ENCODE data around the gene PTPN22.

Gene PTPN22

GRCh38 chr1:113808450-113809195 is 62.9 kb downstream of the PTPN22 start:
- Histone ChIP-seq H3K9me2 (replicated peaks; ENCODE audit: insufficient read depth, low read length) (no peaks in the 10 kb centered on the region), H3K4me2 (ENCODE audit: low read depth, low read length, poor library complexity, severe bottlenecking) (peak overlapping the region; percentile 99), H4K20me1 (ENCODE audit: low read depth, low read length) (no peaks in the 10 kb centered on the region; the same call in 1 of the 2 replicates), H2AFZ (ENCODE audit: low read depth, low read length, severe bottlenecking) (no peak overlapping the region), H3K27ac (ENCODE audit: low read depth, low read length) (no peak overlapping the region), H3K79me2 (ENCODE audit: insufficient read depth, low read length) (peaks cover 80% of the 10 kb centered on the region), H3K9ac (ENCODE audit: low read length) (peak overlapping the region; percentile 1; the same call in 1 of the 2 replicates), H3K9me3 (ENCODE audit: insufficient read depth, low read length) (no peaks in the 10 kb centered on the region), H3K36me3 (ENCODE audit: low read length) (no peaks in the 10 kb centered on the region), H3F3A (ENCODE audit: insufficient read depth) (peaks cover 12% of the 10 kb centered on the region), H3K4me3 (ENCODE audit: insufficient read depth, low read length, poor library complexity, severe bottlenecking) (no peak overlapping the region), H3K27me3 (ENCODE audit: low read length) (no peaks in the 10 kb centered on the region)
- no peak for TF ChIP-seq CTCF (IDR thresholded peaks at IDR 0.05; ENCODE audit: insufficient read depth, low read length, poor library complexity, severe bottlenecking)
- TF ChIP-seq EZH2phosphoT487 (conservative IDR thresholded peaks at IDR 0.05; ENCODE audit: low read length) = no peak

GRCh38 chr1:113805639-113806038 is 65.9 kb downstream of the PTPN22 start:
- Histone ChIP-seq H3K79me2 (ENCODE audit: insufficient read depth, low read length) (peaks cover 96% of the 10 kb centered on the region), H3F3A (ENCODE audit: insufficient read depth) (no peaks in the 10 kb centered on the region), H2AFZ (ENCODE audit: low read depth, low read length, severe bottlenecking) (no peak overlapping the region), H3K4me3 (ENCODE audit: insufficient read depth, low read length, poor library complexity, severe bottlenecking) (no peak overlapping the region), H3K27me3 (ENCODE audit: low read length) (no peaks in the 10 kb centered on the region), H3K9me3 (ENCODE audit: insufficient read depth, low read length) (no peaks in the 10 kb centered on the region), H3K9me2 (replicated peaks; ENCODE audit: insufficient read depth, low read length) (no peaks in the 10 kb centered on the region), H3K27ac (ENCODE audit: low read depth, low read length) (no peak overlapping the region), H3K9ac (ENCODE audit: low read length) (no peak overlapping the region), H4K20me1 (ENCODE audit: low read depth, low read length) (no peaks in the 10 kb centered on the region; the same call in none of the 2 replicates), H3K36me3 (ENCODE audit: low read length) (no peaks in the 10 kb centered on the region), H3K4me2 (ENCODE audit: low read depth, low read length, poor library complexity, severe bottlenecking) (no peak overlapping the region)
- no peak for TF ChIP-seq EZH2phosphoT487 (conservative IDR thresholded peaks at IDR 0.05; ENCODE audit: low read length)
- TF ChIP-seq CTCF (IDR thresholded peaks at IDR 0.05; ENCODE audit: insufficient read depth, low read length, poor library complexity, severe bottlenecking) = no peak

- H4K20me1 ChIP-seq (ENCODE audit: low read depth, low read length) = peaks cover 2% of the 10 kb centered on the region
- no peaks in the 10 kb centered on the region for H3F3A ChIP-seq (ENCODE audit: insufficient read depth)
- no peak overlapping the region for H2AFZ ChIP-seq (ENCODE audit: low read depth, low read length, severe bottlenecking)
- no peaks in the 10 kb centered on the region for H3K9me3 ChIP-seq (ENCODE audit: insufficient read depth, low read length)
- no peak overlapping the region for H3K27ac ChIP-seq (ENCODE audit: low read depth, low read length)
- no peaks in the 10 kb centered on the region for H3K36me3 ChIP-seq (ENCODE audit: low read length)
- H3K4me2 ChIP-seq (ENCODE audit: low read depth, low read length, poor library complexity, severe bottlenecking) = no peak overlapping the region
- H3K79me2 ChIP-seq (ENCODE audit: insufficient read depth, low read length) = peaks cover 96% of the 10 kb centered on the region
- no peaks in the 10 kb centered on the region for H3K9me2 ChIP-seq (replicated peaks; ENCODE audit: insufficient read depth, low read length)
- H3K27me3 ChIP-seq (ENCODE audit: low read length) = no peaks in the 10 kb centered on the region
- TF ChIP-seq EZH2phosphoT487 (conservative IDR thresholded peaks at IDR 0.05; ENCODE audit: low read length) (no peak), CTCF (IDR thresholded peaks at IDR 0.05; ENCODE audit: insufficient read depth, low read length, poor library complexity, severe bottlenecking) (no peak)
- no peak overlapping the region for H3K9ac ChIP-seq (ENCODE audit: low read length)
- no peak overlapping the region for H3K4me3 ChIP-seq (ENCODE audit: insufficient read depth, low read length, poor library complexity, severe bottlenecking)
Observed at GRCh38 chr1:113805256-113805531, 66.3 kb downstream of the PTPN22 start.

All from SU-DHL-6 (cell line).